Fibroblast of lung (primary cell): ENCODE data around the gene ALAS1. TPM values are rescaled to one million over a fixed set of nuclear protein-coding genes. Genes with fewer than 3 reads are reported as not detected.

ENCODE experiments used
- DNase-seq, 2 donors: peaks; one replicate each; pipeline versions ENCODE4 v3.0.0 to v3.0.0-alpha.2; 2010; ENCODE audit warnings: low read depth in 2 of 2
- H2AFZ ChIP-seq: 2 replicates; pipeline ENCODE4 v1.5.1; 2012; ENCODE audit warnings: low read length, control low read depth, inconsistent platforms
- H3K27ac ChIP-seq: 2 replicates; pipeline ENCODE4 v1.5.1; 2011; ENCODE audit warnings: low read length, control low read depth; ENCODE audit not compliant: insufficient read depth
- H3K27me3 ChIP-seq: 2 replicates; pipeline ENCODE4 v1.5.1; 2011; ENCODE audit warnings: mild to moderate bottlenecking, low read length; ENCODE audit not compliant: control insufficient read depth, insufficient read depth
- H3K36me3 ChIP-seq: 2 replicates; pipeline ENCODE4 v1.5.1; 2011; ENCODE audit warnings: low read length; ENCODE audit not compliant: control insufficient read depth, insufficient read depth
- H3K4me1 ChIP-seq: 2 replicates; pipeline ENCODE4 v1.5.1; 2011; ENCODE audit warnings: low read length; ENCODE audit not compliant: control insufficient read depth, insufficient read depth; ENCODE audit errors: extremely low read depth
- H3K4me2 ChIP-seq: 2 replicates; pipeline ENCODE4 v1.5.1; 2011; ENCODE audit warnings: low read length, control low read depth; ENCODE audit not compliant: insufficient read depth; ENCODE audit errors: extremely low read depth
- H3K4me3 ChIP-seq, 4 experiments: fragments of 200-600 bp in 1 of 4; sonication (generic) in 1 of 4; replicated peaks in 1 of 4; 2 replicates each; pipeline ENCODE4 v1.5.1; 2011 to 2016; ENCODE audit warnings: low read length in 4 of 4, low read depth in 3 of 4, mild to moderate bottlenecking in 3 of 4, control low read depth in 2 of 4, inconsistent platforms in 1 of 4, mixed read lengths in 1 of 4; ENCODE audit not compliant: insufficient read depth in 1 of 4; ENCODE audit errors: control extremely low read depth in 1 of 4
- H3K79me2 ChIP-seq: 2 replicates; pipeline ENCODE4 v1.5.1; 2012; ENCODE audit warnings: mild to moderate bottlenecking, low read length, inconsistent platforms; ENCODE audit not compliant: control insufficient read depth, insufficient read depth
- H3K9ac ChIP-seq: 2 replicates; pipeline ENCODE4 v1.5.1; 2011; ENCODE audit warnings: mild to moderate bottlenecking, low read length, control low read depth; ENCODE audit not compliant: insufficient read depth
- H3K9me3 ChIP-seq: 2 replicates; pipeline ENCODE4 v1.5.1; 2012; ENCODE audit warnings: low read depth, low read length; ENCODE audit not compliant: control insufficient read depth, insufficient read depth
- H4K20me1 ChIP-seq: 2 replicates; pipeline ENCODE4 v1.5.1; 2011; ENCODE audit warnings: low read length; ENCODE audit not compliant: control insufficient read depth, insufficient read depth; ENCODE audit errors: extremely low read depth
- CTCF ChIP-seq, 2 donors: IDR thresholded peaks in 1 of 2; conservative IDR thresholded peaks in 1 of 2; 1 replicate in 1 of 2; 2 replicates in 1 of 2; pipeline ENCODE4 v1.5.1; 2011 to 2012; ENCODE audit warnings: low read length in 2 of 2, control low read depth in 1 of 2, inconsistent platforms in 1 of 2, low read depth in 1 of 2, mild to moderate bottlenecking in 1 of 2
- EZH2 ChIP-seq: IDR thresholded peaks from 2 replicates; pipeline ENCODE4 v1.5.1; 2012; ENCODE audit warnings: low read length, control low read depth, mild to moderate bottlenecking; ENCODE audit errors: missing control alignments
- polyA plus RNA-seq, 2 donors: library from polyadenylated mRNA; depleted of rRNA in 1 of 2; stranded (reverse) in 1 of 2; unstranded in 1 of 2; fragments of >200 nt; gene quantifications; 2 replicates each; pipeline ENCODE4 v1.2.1, GENCODE V29; 2011 to 2012; ENCODE audit warnings: missing spikeins in 1 of 2
- total RNA-seq: library from RNA; depleted of rRNA; stranded (reverse); fragments of >200 nt; gene quantifications from 2 replicates; pipeline ENCODE4 v1.2.1, GENCODE V29; 2014

The ALAS1 gene
- total and polyA plus RNA-seq, 2 donors (not counting 1 experiment from before 2014, with no cell fraction given): 60.9 to 61.8 TPM

GRCh38 chr3:52240886-52241370 is 43.0 kb downstream of the ALAS1 start:
- Histone ChIP-seq H3K79me2 (peaks cover 17% of the 10 kb centered on the region), H3K4me3 (no peak overlapping the region), H3K27me3 (no peaks in the 10 kb centered on the region), H3K4me2 (no peak overlapping the region), H4K20me1 (no peaks in the 10 kb centered on the region), H3K9me3 (no peaks in the 10 kb centered on the region), H3K36me3 (no peaks in the 10 kb centered on the region), H2AFZ (no peak overlapping the region), H3K9ac (no peak overlapping the region), H3K27ac (peak overlapping the region; percentile 83), H3K4me1 (peaks cover 27% of the 10 kb centered on the region)
- TF ChIP-seq CTCF (conservative IDR thresholded peaks at IDR 0.05 in 1 of 2, IDR thresholded peaks at IDR 0.05 in 1 of 2; ENCODE audit: low read depth in 1 of 2, low read length in 2 of 2): no peak
- TF ChIP-seq EZH2: no peak
- no peak for DNase-seq

- no peak for DNase-seq
- H3K4me1 ChIP-seq: peaks cover 21% of the 10 kb centered on the region
These were observed 44.1 kb downstream of the ALAS1 start for GRCh38 chr3:52242039-52242438.

More at GRCh38 chr3:52242039-52242438, 44.1 kb downstream of the ALAS1 start:
- H3K79me2 ChIP-seq: peaks cover 8% of the 10 kb centered on the region
- no peak overlapping the region for H2AFZ ChIP-seq
- no peak overlapping the region for H3K4me2 ChIP-seq
- H4K20me1 ChIP-seq: no peaks in the 10 kb centered on the region
- TF ChIP-seq CTCF (conservative IDR thresholded peaks at IDR 0.05 in 1 of 2, IDR thresholded peaks at IDR 0.05 in 1 of 2; ENCODE audit: low read depth in 1 of 2, low read length in 2 of 2) (no peak), EZH2 (no peak)
- H3K9ac ChIP-seq: no peak overlapping the region
- H3K27ac ChIP-seq: no peak overlapping the region
- peaks cover 2% of the 10 kb centered on the region for H3K36me3 ChIP-seq
- no peak overlapping the region for H3K4me3 ChIP-seq
- no peaks in the 10 kb centered on the region for H3K9me3 ChIP-seq
- no peaks in the 10 kb centered on the region for H3K27me3 ChIP-seq
